MM.1S (cell line): Measurements from ENCODE around the gene FARSB.

Experiments used
- DNase-seq: peaks from one replicate; pipeline ENCODE4 v3.0.0-alpha.2; 2015
- H2AFZ ChIP-seq: fragments of 300-600 bp; sonication (generic); 2 replicates; pipeline ENCODE4 v1.6.0; 2016; ENCODE audit warnings: antibody characterized with exemption, low read length
- H3F3A ChIP-seq: fragments of 300-600 bp; sonication (generic); 2 replicates; pipeline ENCODE4 v1.6.1; 2016; ENCODE audit warnings: mild to moderate bottlenecking, antibody characterized with exemption, low read length, moderate library complexity, mixed read lengths; ENCODE audit not compliant: insufficient read depth
- H3K27ac ChIP-seq: fragments of 300-600 bp; sonication (generic); 2 replicates; pipeline ENCODE4 v1.5.1; 2016; ENCODE audit warnings: mild to moderate bottlenecking, low read length
- H3K27me3 ChIP-seq: fragments of 300-600 bp; sonication (generic); replicated peaks from 2 replicates; pipeline ENCODE4 v1.6.0; 2016; ENCODE audit warnings: low read length; ENCODE audit not compliant: insufficient read depth
- H3K36me3 ChIP-seq: fragments of 300-600 bp; sonication (generic); replicated peaks from 2 replicates; pipeline ENCODE4 v1.6.1; 2016; ENCODE audit warnings: mild to moderate bottlenecking, low read length, mixed read lengths; ENCODE audit not compliant: insufficient read depth
- H3K4me1 ChIP-seq: fragments of 300-600 bp; sonication (generic); 2 replicates; pipeline ENCODE4 v1.6.1; 2016; ENCODE audit warnings: low read length, mixed read lengths
- H3K4me2 ChIP-seq: fragments of 300-600 bp; sonication (generic); 2 replicates; pipeline ENCODE4 v1.6.0; 2016; ENCODE audit warnings: low read depth, low read length
- H3K4me3 ChIP-seq: fragments of 300-600 bp; sonication (generic); 2 replicates; pipeline ENCODE4 v1.5.1; 2016; ENCODE audit warnings: low read length, mixed read lengths
- H3K79me2 ChIP-seq: fragments of 300-600 bp; sonication (generic); 2 replicates; pipeline ENCODE4 v1.6.1; 2016; ENCODE audit warnings: mixed run types, low read length, mixed read lengths
- H3K9ac ChIP-seq: fragments of 300-600 bp; sonication (generic); 2 replicates; pipeline ENCODE4 v1.6.1; 2016; ENCODE audit warnings: low read length, mixed read lengths
- H3K9me2 ChIP-seq: fragments of 300-600 bp; sonication (generic); replicated peaks from 2 replicates; pipeline ENCODE4 v1.6.1; 2016; ENCODE audit warnings: mild to moderate bottlenecking, low read length, mixed read lengths; ENCODE audit not compliant: insufficient read depth
- H3K9me3 ChIP-seq: fragments of 300-600 bp; sonication (generic); replicated peaks from 2 replicates; pipeline ENCODE4 v1.6.1; 2016; ENCODE audit warnings: mild to moderate bottlenecking, low read length, mixed read lengths; ENCODE audit not compliant: insufficient read depth
- H4K20me1 ChIP-seq: fragments of 300-600 bp; sonication (generic); 2 replicates; pipeline ENCODE4 v1.6.1; 2016; ENCODE audit warnings: mild to moderate bottlenecking, low read length, moderate library complexity, mixed read lengths; ENCODE audit not compliant: insufficient read depth
- EZH2 ChIP-seq: fragments of 300-600 bp; sonication (generic); optimal IDR thresholded peaks from 2 replicates; pipeline ENCODE3; 2017; ENCODE audit warnings: low read depth, mild to moderate bottlenecking, antibody characterized with exemption, low read length, mixed read lengths
- EZH2phosphoT487 ChIP-seq: fragments of 300-600 bp; sonication (generic); IDR thresholded peaks from 2 replicates; pipeline ENCODE4 v1.6.1; 2018; ENCODE audit warnings: antibody characterized with exemption, low read length
- TF ChIP-seq, protein P1 (sequence below): fragments of 300-600 bp; sonication (generic); IDR thresholded peaks from 2 replicates; pipeline ENCODE4 v1.5.1; 2016; ENCODE audit warnings: antibody characterized with exemption, low read length, mixed read lengths

FARSB gene

DNA sequence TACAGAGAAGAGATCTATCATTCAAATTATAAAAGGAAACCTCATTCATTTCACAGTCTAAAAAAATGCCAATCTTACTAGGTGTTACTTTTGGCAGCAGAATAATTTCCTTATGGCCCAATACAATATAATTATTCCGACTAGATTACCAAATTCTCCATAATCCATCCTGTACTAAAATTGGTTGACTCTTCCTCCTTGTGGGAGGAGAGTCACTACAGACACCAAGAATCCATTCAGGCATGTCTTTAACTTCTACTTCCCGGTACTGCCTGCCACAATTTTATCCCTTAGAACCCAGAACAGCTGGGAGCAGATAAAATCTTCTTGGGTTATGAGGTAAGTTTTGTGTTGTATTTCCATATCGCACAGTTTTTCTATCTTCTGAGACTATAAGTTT, 9.9 kb downstream of the FARSB start:
- TF ChIP-seq EZH2 = no peak
- TF ChIP-seq, protein P1, sequence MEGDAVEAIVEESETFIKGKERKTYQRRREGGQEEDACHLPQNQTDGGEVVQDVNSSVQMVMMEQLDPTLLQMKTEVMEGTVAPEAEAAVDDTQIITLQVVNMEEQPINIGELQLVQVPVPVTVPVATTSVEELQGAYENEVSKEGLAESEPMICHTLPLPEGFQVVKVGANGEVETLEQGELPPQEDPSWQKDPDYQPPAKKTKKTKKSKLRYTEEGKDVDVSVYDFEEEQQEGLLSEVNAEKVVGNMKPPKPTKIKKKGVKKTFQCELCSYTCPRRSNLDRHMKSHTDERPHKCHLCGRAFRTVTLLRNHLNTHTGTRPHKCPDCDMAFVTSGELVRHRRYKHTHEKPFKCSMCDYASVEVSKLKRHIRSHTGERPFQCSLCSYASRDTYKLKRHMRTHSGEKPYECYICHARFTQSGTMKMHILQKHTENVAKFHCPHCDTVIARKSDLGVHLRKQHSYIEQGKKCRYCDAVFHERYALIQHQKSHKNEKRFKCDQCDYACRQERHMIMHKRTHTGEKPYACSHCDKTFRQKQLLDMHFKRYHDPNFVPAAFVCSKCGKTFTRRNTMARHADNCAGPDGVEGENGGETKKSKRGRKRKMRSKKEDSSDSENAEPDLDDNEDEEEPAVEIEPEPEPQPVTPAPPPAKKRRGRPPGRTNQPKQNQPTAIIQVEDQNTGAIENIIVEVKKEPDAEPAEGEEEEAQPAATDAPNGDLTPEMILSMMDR = no peak
- TF ChIP-seq EZH2phosphoT487 = no peak
- H3K79me2 ChIP-seq = peaks cover 88% of the 10 kb centered on the region
- H3K27ac ChIP-seq = no peak overlapping the region
- no peak overlapping the region for H3K4me2 ChIP-seq
- no peaks in the 10 kb centered on the region for H3F3A ChIP-seq
- H3K4me1 ChIP-seq = peaks cover 6% of the 10 kb centered on the region; the same call in 1 of the 2 replicates
- H3K9ac ChIP-seq = no peak overlapping the region
- H3K4me3 ChIP-seq = no peak overlapping the region
- DNase-seq = no peak
- peaks cover 19% of the 10 kb centered on the region; the same call in 1 of the 2 replicates for H3K36me3 ChIP-seq
- no peaks in the 10 kb centered on the region for H3K9me3 ChIP-seq
- H3K27me3 ChIP-seq = no peaks in the 10 kb centered on the region
- H3K9me2 ChIP-seq = no peaks in the 10 kb centered on the region
- H2AFZ ChIP-seq = no peak overlapping the region
- H4K20me1 ChIP-seq = no peaks in the 10 kb centered on the region; the same call in 1 of the 2 replicates

DNA sequence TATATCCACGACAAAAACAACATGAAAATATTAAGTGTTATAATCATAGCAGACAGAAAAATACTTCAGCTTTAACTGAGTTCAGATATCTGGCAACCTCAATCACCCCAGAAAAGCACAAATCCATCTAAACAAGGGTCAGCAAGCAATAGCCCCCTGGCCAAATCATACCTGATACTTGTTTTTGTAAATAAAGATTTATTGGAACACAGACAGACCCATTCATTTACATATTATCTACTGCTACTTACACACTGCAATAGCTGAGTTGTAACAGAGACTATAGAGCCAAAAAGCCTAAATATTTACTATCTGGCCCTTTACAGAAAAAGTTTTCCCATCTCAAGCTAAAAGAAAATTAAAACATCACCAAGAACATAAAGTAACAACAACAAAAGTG, 12.8 kb downstream of the FARSB start:
- H3K4me1 ChIP-seq = peaks cover 6% of the 10 kb centered on the region; the same call in 1 of the 2 replicates
- H3K4me3 ChIP-seq = no peak overlapping the region
- no peak overlapping the region for H2AFZ ChIP-seq
- H3K4me2 ChIP-seq = no peak overlapping the region
- no peaks in the 10 kb centered on the region for H3K27me3 ChIP-seq
- no peak overlapping the region for H3K9ac ChIP-seq
- DNase-seq = no peak
- H3K36me3 ChIP-seq = peaks cover 14% of the 10 kb centered on the region; the same call in 1 of the 2 replicates
- no peaks in the 10 kb centered on the region for H3K9me3 ChIP-seq
- H3K27ac ChIP-seq = no peak overlapping the region
- H4K20me1 ChIP-seq = no peaks in the 10 kb centered on the region; the same call in 1 of the 2 replicates
- no peaks in the 10 kb centered on the region for H3K9me2 ChIP-seq
- H3K79me2 ChIP-seq = peaks cover 71% of the 10 kb centered on the region
- TF ChIP-seq EZH2 = no peak
- TF ChIP-seq, protein P1 = no peak
- no peak for TF ChIP-seq EZH2phosphoT487
- 0 out of 2 replicates have a peak, but pooled peaks cover 3% of the 10 kb centered on the region for H3F3A ChIP-seq

DNA sequence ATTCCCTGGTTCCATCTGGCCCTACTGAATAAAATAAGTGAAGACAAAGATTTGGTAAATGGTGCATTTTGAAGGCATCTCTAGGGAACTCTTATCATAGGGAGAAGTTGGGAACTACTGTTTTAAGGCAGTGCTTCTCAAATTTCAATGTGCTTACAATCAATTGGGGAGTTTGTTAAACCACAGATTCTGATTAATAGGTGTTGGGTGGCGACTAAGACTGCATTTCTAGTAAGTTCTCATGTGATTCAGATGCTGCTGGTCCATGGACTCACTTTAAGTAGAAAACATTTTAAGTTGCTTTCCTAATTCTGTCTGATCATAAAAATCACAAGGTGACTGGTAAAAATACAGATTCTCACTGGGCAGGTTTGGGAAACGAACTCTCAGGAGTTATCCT, 14.6 kb downstream of the FARSB start:
- H3K4me3 ChIP-seq = no peak overlapping the region
- H4K20me1 ChIP-seq = no peaks in the 10 kb centered on the region; the same call in 1 of the 2 replicates
- peaks cover 19% of the 10 kb centered on the region; the same call in 1 of the 2 replicates for H3K36me3 ChIP-seq
- TF ChIP-seq, protein P1 = no peak
- TF ChIP-seq EZH2 (no peak), EZH2phosphoT487 (no peak)
- H3K4me1 ChIP-seq = peaks cover 6% of the 10 kb centered on the region; the same call in 1 of the 2 replicates
- 0 out of 2 replicates have a peak, but pooled peaks cover 3% of the 10 kb centered on the region for H3F3A ChIP-seq
- DNase-seq = no peak
- H3K9me3 ChIP-seq = no peaks in the 10 kb centered on the region
- H3K27me3 ChIP-seq = no peaks in the 10 kb centered on the region
- peaks cover 68% of the 10 kb centered on the region for H3K79me2 ChIP-seq
- H3K9ac ChIP-seq = no peak overlapping the region
- no peaks in the 10 kb centered on the region for H3K9me2 ChIP-seq
- no peak overlapping the region for H3K4me2 ChIP-seq
- H2AFZ ChIP-seq = no peak overlapping the region
- no peak overlapping the region for H3K27ac ChIP-seq
